Gastrocnemius medialis (tissue), 4 donors: ENCODE data around the gene ARL4D. TPM values are rescaled to one million over a fixed set of nuclear protein-coding genes. Genes with fewer than 3 reads are reported as not detected.
"Not testable (repeated sequence)": the region's sequence is repeated elsewhere in the genome, so short reads cannot be mapped to it uniquely, and the experiment has no call there.

Experiments
- ATAC-seq, 2 donors: fragments of 150-250 bp; one replicate each; pipeline ENCODE4 v1.9.1; 2016
- DNase-seq, 2 donors: peaks; one replicate each; pipeline ENCODE4 v3.0.0-alpha.2; 2019
- H3K27ac ChIP-seq, 4 donors: fragments of 200-600 bp; sonication (generic); 1 replicate in 1 of 4; 2 replicates in 3 of 4; pipeline ENCODE4 v1.5.1; 2016 to 2018; ENCODE audit warnings: mild to moderate bottlenecking in 2 of 4, moderate library complexity in 1 of 4
- H3K27me3 ChIP-seq, 3 donors: fragments of 200-600 bp; sonication (generic) in 2 of 3; 1 replicate in 1 of 3; 2 replicates in 2 of 3; pipeline versions ENCODE4 v1.5.1 to v1.6.0; 2016 to 2019; ENCODE audit warnings: mild to moderate bottlenecking in 1 of 3, moderate library complexity in 1 of 3
- H3K36me3 ChIP-seq, 2 donors: fragments of 200-600 bp; sonication (generic) in 1 of 2; one replicate each; pipeline ENCODE4 v1.5.1; 2017 to 2018
- H3K4me1 ChIP-seq, 2 donors: fragments of 200-600 bp; sonication (generic) in 1 of 2; one replicate each; pipeline ENCODE4 v1.5.1; 2016 to 2017; ENCODE audit warnings: mild to moderate bottlenecking in 2 of 2
- H3K4me3 ChIP-seq, 4 donors: fragments of 200-600 bp; sonication (generic) in 3 of 4; 1 replicate in 1 of 4; 2 replicates in 3 of 4; pipeline ENCODE4 v1.5.1; 2016 to 2019; ENCODE audit warnings: mild to moderate bottlenecking in 2 of 4
- H3K9me3 ChIP-seq, 3 donors: fragments of 200-600 bp; sonication (generic) in 2 of 3; 1 replicate in 1 of 3; 2 replicates in 2 of 3; pipeline ENCODE4 v1.5.1; 2016 to 2019
- CTCF ChIP-seq, 5 experiments: fragments of 450-650 bp in 3 of 5; fragments of 200-600 bp in 2 of 5; sonication (generic) in 2 of 5; IDR thresholded peaks in 4 of 5; conservative IDR thresholded peaks in 1 of 5; 1 replicate in 4 of 5; 2 replicates in 1 of 5; pipeline ENCODE4 v1.5.1; 2016 to 2019; ENCODE audit warnings: antibody characterized with exemption in 5 of 5, mild to moderate bottlenecking in 3 of 5, moderate library complexity in 3 of 5
- POLR2A ChIP-seq, 2 donors: fragments of 450-650 bp; IDR thresholded peaks; one replicate each; pipeline ENCODE4 v1.6.1; 2017; ENCODE audit warnings: antibody characterized with exemption in 2 of 2, mild to moderate bottlenecking in 2 of 2, moderate library complexity in 2 of 2
- in situ Hi-C, 4 donors: fragments of 200-750 bp; cut with MboI; loops; one replicate each; pipeline versions ENCODE4 v1.15.0 to v1.8.0; 2017; ENCODE audit warnings: low sequenced_read_pairs in 4 of 4
- intact Hi-C: fragments of 100-400 bp; cut with DNase I; formaldehyde crosslinking; loops from one replicate; pipeline ENCODE4 v1.15.1; 2023; ENCODE audit warnings: low total_unique reads
- total RNA-seq, 4 donors: library from RNA; depleted of rRNA; stranded (reverse); fragments of >200 nt; gene quantifications; one replicate each; pipeline versions ENCODE4 v1.1.0 to v1.2.3, GENCODE V29; 2016

The ARL4D gene
- total RNA-seq, 4 donors from 2014 or later, result 0.17 to 2.0 (median 1.3) TPM

GRCh38 chr17:43363181-43363925 is 35.4 kb upstream of the ARL4D start:
- intact Hi-C loops, result no loop called here
- Histone ChIP-seq H3K9me3 (no peaks in the 10 kb centered on the region), H3K4me1 (peaks cover 19 to 28% of the 10 kb centered on the region in 2 donors), H3K27me3 (no peaks in the 10 kb centered on the region), H3K36me3 (no peaks in the 10 kb centered on the region), H3K27ac (no peak overlapping the region), H3K4me3 (no peak overlapping the region)
- DNase-seq (no peak), ATAC-seq (no peak)
- TF ChIP-seq POLR2A (IDR thresholded peaks at IDR 0.05) (no peak), CTCF (IDR thresholded peaks at IDR 0.05 in 4 of 5, conservative IDR thresholded peaks at IDR 0.05 in 1 of 5) (no peak)
- in situ Hi-C loops, result no loop called here

GRCh38 chr17:43363926-43364285 is 34.9 kb upstream of the ARL4D start:
- Histone ChIP-seq H3K4me3 (no peak overlapping the region), H3K27ac (no peak overlapping the region), H3K9me3 (no peaks in the 10 kb centered on the region), H3K4me1 (peaks cover 19 to 24% of the 10 kb centered on the region in 2 donors), H3K27me3 (no peaks in the 10 kb centered on the region), H3K36me3 (no peaks in the 10 kb centered on the region)
- intact Hi-C loops, result no loop called here
- in situ Hi-C loops, result no loop called here
- no peak for TF ChIP-seq POLR2A (IDR thresholded peaks at IDR 0.05)
- no peak for TF ChIP-seq CTCF (IDR thresholded peaks at IDR 0.05 in 4 of 5, conservative IDR thresholded peaks at IDR 0.05 in 1 of 5)
- DNase-seq (no peak), ATAC-seq (no peak)

- Histone ChIP-seq H3K9me3 (no peaks in the 10 kb centered on the region), H3K4me3 (no peak overlapping the region), H3K4me1 (peaks cover 15 to 19% of the 10 kb centered on the region in 2 donors), H3K27me3 (no peaks in the 10 kb centered on the region), H3K27ac (no peak overlapping the region), H3K36me3 (no peaks in the 10 kb centered on the region)
- in situ Hi-C loops (no loop called here), intact Hi-C loops (loop anchor here (5.0 kb wide), 1 partner anchor 412 kb away; the partner anchor contains the start of gene DUSP3)
- peak in 1 of 5 experiments; percentile 7 for TF ChIP-seq CTCF (IDR thresholded peaks at IDR 0.05 in 4 of 5, conservative IDR thresholded peaks at IDR 0.05 in 1 of 5)
- TF ChIP-seq POLR2A (IDR thresholded peaks at IDR 0.05), result no peak
- no peak for DNase-seq
- ATAC-seq, result no peak
Measured at GRCh38 chr17:43365356-43365755, 33.4 kb upstream of the ARL4D start.

GRCh38 chr17:43365921-43366320 is 32.9 kb upstream of the ARL4D start:
- peaks cover 15 to 24% of the 10 kb centered on the region in 2 donors for H3K4me1 ChIP-seq
- in situ Hi-C loops, H3K27me3 ChIP-seq, H3K27ac ChIP-seq, DNase-seq, H3K9me3 ChIP-seq, ATAC-seq, H3K4me3 ChIP-seq, H3K36me3 ChIP-seq: not testable (repeated sequence)
- intact Hi-C loops, result loop anchor here (5.0 kb wide), 1 partner anchor 411 kb away; the partner anchor contains the start of gene DUSP3

- peak overlapping the region; percentile 95 to 100 (median 97) for H3K27ac ChIP-seq
- H3K4me3 ChIP-seq, result peak overlapping the region; percentile 59 to 78 (median 66)
- DNase-seq (peak in 1 of 2 donors; percentile 53), ATAC-seq (no peak)
- in situ Hi-C loops (no loop called here), intact Hi-C loops (loop anchor here (5.0 kb wide), 1 partner anchor 410 kb away; the partner anchor contains the start of gene DUSP3)
- no peaks in the 10 kb centered on the region for H3K27me3 ChIP-seq
- TF ChIP-seq POLR2A (IDR thresholded peaks at IDR 0.05) (no peak), CTCF (IDR thresholded peaks at IDR 0.05 in 4 of 5, conservative IDR thresholded peaks at IDR 0.05 in 1 of 5) (no peak)
- no peaks in the 10 kb centered on the region for H3K9me3 ChIP-seq
- H3K36me3 ChIP-seq, result no peaks in the 10 kb centered on the region
- H3K4me1 ChIP-seq, result peaks cover 15 to 24% of the 10 kb centered on the region in 2 donors
Measured at GRCh38 chr17:43366891-43367736, 31.7 kb upstream of the ARL4D start.
